HG02938 (cell line): ENCODE results near the gene LRCH4.
"Not testable (repeated sequence)": the region's sequence is repeated elsewhere in the genome, so short reads cannot be mapped to it uniquely, and the experiment has no call there.

Experiments
- ATAC-seq: cut with Tn5 transposase; IDR thresholded peaks from one replicate; pipeline ENCODE4 v1.9.1; 2021; ENCODE audit warnings: mild to moderate bottlenecking, moderate library complexity; ENCODE audit not compliant: unreplicated experiment

Gene LRCH4

DNA sequence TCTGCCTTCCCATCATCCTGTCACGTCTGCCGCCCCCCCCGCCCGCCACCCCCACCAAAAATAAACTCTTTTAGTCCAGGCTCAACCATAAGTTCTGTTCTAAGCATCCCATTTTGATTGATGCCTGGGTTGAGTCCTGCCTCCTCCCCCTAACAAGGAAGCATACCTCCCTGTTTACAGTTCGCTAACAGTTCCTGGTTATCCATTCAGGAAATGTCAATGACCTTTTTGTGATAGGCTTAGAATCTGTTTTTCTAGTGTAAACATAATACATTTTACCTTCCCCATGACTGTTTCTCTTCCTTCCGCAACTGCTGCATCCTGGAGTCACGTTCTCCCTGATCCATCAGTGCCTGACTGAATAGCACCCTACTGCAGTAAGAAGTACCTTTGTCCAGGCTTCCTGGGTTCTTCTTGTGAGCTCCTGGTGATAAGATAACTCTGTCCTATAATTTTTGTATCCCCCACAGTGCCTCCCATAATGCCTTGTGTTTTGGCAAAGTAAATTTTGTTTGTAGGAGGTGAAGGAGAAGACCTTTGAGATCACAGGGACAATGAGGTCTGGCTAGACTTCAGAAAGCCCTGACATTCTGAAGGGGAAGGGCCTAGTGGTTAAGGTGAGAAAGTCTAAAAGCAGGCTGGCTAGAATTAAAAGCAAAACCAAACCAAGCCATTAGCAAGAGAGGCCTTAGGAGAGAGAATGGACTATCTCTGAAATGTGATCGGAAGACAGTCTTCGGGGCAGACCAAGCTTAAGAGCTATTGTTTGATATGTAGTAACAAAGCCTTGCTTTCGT lies 39.6 kb downstream of the LRCH4 start:
- ATAC-seq, result no peak

DNA sequence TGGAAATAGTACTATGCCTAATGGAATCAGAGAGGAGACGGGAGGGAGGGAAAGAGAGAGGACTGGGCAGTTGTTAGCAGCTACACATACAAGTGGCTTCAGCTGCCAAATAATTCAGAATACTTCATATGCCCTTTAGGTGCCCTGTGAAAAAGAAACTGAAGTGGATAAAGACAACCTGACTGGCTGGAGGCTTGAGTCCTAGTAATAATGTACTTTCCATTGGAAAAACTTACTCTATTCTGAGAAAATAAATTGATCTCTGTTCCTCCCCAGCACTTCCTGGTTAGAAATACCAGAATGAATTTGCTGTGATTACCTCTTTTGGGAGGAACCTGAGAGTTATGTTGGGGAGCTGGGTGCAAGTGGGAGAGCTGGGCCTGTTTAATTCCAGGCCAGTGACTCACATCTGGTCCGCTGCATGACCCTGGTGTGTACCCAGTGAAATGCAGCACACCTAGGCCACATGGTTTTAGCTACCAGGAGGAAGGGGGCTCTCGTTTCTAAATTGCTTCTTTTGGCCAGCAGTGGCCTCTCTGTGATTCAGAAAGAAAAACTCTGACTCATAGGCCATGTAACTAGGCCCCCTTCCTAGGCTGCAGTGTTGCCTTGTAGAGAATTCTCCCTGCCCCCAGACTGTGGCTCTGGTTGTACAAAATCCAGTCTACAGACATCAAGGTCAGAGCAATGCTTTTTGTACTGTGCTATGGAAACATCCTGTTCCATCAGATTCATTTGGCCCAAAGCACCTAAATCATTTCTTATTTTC lies 40.4 kb downstream of the LRCH4 start:
- ATAC-seq, result no peak

DNA sequence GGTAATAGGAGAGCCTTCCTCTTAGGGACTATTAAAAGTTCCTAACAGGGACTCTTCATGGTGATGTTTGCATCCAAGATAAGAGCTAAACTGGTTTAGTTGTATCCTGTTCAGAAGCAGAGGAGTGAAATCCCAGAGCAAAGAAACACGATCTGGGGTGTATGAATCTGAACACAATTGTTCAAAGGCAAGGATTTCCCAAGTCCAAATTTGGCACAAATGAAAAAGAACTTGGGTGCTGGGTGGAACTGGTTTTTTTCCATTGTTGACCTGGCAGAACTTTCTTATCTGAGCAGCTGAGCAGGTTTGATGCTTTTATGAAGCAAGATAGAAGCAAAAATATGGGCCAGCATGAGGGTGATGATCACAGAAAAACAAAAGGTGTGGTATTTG lies 41.0 kb downstream of the LRCH4 start:
- ATAC-seq, result no peak

DNA sequence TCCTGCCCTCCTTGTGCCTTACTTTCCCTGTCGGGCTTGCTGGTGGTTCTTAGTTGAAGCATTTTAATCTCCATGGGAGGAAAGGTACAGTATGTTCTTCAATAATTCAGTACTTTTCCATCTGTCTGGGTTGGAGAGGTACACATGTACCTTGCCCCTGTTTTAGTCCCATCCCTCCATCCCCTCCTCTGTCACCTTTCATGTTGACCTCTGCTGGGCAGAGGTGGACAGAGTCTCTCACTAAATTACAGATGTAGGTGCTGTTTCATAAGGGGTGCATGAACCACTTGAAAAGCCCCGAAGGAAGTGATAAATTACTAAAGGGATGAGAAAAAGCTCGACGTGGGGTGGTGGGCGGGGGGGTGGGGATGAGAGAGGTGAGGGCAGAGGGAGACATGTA lies 41.5 kb downstream of the LRCH4 start:
- ATAC-seq, result no peak

DNA sequence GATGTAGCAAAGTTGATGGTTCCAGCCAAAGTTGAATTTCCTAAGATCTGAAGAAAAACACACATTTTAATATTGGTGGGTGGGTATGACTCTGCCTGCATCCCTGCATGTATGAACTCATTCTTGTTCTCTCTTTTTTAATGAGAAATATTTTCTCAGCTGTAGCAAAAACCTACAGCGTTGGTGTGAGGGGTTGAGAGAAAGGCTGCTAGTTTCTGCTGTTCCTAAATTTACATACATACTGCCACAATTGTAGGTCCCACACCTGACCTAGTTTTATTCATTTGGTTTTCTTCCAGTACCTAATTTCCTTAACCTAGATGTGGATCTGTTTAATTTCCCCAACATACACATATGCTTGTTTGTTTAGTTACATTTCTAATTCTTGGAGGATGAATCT lies 42.3 kb downstream of the LRCH4 start:
- no peak for ATAC-seq

DNA sequence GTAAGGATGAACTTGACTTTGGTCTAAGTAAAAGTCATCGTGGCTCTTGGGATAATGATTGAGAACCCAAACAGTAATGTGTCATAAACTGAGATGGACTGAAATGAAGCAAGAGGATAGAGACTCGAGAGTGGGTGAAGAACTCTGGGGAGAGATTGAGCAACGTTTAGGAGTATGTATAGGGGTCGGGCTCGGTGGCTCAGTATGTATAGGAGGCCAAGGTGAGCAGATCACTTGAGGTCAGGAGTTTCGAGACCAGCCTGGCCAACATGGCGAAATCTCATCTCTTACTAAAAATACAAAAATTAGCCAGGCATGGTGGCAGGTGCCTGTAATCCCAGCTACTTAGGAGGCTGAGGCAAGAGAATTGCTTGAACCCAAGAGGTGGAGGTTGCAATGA lies 44.6 kb downstream of the LRCH4 start:
- ATAC-seq, result not testable (repeated sequence)

DNA sequence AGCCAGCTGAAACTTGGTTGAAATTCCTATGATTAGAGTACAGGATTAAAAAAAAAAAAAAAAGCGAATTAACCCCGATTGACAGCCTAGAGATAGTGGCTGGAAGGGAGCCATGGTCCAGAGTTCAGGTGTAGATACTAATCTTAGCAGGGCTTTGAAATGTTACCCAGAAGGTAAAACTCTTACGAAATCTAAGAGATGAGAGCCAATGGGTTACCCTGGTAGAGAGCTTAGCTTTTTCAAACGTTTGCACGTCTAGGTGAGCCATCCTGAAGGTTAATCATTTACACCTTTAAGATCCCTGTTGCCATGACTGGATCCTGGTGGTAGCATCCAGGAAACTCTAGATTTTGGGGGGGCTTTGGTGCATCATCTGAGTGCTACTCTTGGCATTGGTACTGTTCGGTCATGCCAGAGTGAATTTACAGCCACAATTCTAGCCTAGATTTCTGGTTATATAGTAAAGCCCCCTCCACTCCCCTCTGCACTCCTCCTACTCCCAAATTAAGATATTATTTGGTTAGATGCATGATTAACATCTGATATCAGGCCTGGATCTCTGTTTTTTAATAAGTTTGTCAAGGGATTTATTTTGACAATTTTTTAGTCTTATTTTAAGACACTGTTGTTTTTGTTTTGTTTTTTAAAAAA lies 45.7 kb downstream of the LRCH4 start:
- no peak for ATAC-seq

DNA sequence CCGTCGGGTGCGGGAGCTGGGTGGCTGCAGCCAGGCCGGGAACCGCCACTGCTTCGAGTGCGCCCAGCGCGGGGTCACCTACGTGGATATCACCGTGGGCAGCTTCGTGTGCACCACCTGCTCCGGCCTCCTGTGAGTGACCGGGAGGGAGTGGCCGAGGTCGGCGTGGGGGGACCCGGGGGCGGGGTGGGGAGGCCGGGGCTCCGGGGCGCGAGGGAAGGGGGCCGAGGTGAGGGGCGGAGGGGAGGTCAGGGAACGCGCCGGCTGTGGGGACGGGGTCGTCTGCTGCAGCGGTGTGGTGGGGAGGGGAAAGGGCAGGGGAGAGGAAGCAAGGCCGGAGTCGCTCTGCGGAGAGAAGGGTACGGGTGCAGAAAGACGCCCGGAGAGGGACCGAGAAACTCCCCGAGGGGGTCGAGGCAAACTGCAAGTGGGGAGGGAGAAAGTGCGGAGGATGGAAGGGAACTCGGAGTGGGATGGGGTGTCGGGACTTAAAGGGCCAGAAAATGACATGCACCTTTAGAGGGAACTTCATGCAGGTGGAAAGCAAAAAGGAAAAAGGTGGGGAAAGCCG lies 46.4 kb downstream of the LRCH4 start:
- no peak for ATAC-seq

DNA sequence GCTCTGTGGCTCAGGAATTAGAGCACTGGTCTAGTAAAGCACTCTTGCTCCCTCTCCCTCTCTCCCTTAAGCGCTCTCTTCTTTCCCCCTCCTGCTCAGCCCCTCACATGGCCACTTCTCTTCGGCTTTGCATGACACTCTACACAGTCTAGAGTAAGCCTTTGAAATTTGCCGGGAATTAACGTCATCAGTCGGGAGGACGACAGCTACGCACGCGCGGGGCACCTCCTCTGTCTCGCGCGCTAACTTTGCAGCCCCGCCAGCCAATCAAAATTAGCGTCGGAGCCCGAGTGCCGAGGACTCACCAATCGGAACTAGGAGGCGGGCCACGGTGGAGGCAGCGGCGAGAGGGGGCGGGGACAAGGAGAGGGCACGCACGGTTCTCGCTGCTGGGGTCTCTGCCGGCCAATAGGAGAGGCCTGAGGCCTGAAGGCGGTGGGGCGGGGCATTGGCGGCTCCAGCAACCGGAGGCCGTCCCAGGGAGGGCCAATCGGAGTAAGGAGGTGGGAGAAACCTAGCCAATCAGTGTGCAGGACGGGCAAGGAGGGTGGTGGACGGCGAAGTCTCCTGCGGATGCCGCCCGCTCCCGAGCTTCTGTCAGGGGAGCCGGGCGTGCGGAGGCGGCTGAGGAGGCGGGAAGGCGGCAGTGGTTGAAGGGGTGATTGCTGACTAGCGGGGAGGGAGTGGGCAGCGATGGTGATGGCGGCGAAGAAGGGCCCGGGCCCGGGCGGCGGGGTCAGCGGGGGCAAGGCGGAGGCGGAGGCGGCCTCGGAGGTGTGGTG lies 47.1 kb downstream of the LRCH4 start, which contains the start of gene AGFG2:
Gene AGFG2, plus strand, starts transcription at position 550 of the 782 bp plus-strand sequence. Its CDS starts 144 bp downstream, at position 694.
- peak; percentile 90 for ATAC-seq

DNA sequence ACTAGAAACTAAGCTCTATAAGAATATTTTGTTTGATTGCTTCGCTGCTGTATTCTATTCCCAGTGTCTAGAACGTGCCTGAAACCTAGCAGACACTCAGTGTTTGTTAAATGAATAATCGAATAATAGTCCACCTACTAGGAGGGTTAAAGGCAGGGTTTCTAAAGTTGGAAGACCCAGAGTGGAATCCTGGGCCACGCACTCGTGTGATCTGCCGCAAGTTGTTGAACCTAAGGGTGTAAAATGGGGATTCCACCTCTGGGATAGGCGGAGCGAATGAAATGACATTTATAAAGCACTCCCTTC lies 47.6 kb downstream of the LRCH4 start:
- no peak for ATAC-seq

DNA sequence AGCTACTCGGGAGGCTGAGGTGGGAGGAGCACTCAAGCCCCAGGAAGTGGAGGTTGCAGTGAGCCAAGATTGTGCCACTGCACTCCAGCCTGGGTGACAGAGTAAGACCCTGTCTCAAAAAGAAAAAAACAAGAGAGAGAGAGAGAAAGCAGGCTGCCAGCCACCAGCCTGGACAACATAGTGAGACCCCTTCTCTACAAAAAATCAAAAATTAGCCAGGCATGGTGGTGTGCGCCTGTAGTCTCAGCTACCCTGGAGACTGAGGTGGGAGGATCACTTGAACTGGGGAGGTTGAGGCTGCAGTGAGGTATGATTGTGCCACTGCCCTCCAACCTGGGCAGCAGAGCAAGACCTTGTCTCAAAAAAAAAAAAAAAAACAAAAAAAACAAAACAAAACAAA lies 49.2 kb downstream of the LRCH4 start:
- not testable (repeated sequence) for ATAC-seq

DNA sequence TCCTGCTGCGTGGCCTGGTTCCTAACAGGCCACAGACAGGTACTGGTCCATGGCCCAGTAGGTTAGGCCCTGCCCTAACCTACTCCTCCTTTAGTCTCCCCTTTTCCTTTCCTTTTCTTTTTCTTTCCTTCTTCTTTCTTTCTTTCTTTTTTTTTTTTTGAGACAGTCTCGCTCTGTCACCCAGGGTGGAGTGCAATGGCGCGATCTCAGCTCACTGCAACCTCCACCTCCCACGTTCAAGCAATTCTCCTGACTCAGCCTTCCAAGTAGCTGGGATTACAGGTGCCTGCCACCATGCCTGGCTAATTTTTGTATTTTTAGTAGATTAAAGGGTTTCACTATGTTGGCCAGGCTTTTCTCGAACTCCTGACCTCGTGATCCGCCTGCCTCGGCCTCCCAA lies 49.9 kb downstream of the LRCH4 start:
- ATAC-seq, result not testable (repeated sequence)

DNA sequence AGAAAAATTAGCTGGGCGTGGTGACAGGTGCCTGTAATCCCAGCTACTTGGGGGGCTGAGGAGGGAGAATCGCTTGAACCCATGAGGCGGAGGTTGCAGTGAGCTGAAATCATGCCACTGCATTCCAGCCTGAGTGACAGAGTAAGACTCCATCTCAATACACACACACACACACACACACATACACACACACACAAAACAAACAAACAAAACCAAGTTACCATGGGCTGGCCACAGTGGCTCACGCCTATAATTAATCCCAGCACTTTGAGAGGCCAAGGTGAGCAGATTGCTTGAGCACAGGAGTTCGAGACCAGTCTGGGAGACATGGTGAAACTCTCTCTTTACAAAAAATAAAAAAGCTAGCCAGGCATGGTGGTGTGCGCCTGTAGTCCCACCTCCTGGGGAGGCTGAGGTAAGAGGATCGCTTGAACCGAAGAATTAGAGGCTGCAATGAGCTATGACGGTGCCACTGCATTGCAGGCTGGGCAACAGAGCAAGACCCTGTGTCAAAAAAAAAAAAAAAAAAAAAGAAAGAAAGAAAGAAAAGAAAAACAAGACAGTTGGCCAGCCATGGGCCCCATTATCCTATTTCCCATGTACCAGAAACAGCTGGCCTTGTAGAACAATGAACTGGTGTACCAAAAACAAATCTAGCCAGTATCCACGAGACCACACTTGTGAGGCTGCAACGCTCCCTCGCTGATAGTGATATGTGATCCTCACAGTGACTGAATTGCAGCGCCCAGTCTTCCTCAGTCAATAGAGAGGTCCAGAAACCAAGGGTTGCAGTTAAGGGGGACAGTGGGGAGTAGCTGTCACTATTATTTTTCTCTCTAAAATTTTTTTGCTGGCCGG lies 53.5 kb downstream of the LRCH4 start:
- ATAC-seq, result no peak

DNA sequence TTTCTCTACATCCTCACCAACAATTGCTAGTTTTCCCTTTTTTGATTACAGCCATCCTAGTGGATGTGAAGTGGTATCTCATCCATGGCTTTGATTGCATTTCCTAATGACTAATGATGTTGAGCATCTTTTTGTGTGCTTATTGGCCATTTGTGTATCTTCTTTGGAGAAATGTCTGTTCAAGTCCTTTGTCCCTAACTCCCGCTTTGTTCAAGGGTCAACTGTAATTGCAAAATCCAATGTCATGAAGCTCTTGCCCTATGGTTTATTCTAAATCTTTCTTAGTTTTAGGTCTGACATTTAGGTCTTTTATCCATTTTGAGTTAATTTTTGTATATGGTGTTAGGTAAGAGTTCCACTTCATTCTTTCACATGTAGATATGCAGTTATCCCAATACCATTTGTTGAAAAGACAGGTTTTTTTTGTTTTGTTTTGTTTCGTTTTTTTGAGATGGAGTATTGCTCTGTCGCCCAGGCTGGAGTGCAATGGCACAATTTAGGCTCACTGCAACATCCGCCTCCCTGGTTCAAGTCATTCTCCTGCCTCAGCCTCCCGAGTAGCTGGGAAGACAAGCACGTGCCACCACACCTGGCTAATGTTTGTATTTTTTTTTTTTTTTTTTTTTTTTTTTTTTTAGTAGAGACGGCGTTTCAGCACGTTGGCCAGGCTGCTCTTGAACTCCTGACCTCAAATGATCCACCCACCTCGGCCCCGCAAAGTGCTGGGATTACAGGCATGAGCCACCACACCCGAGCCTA lies 57.6 kb downstream of the LRCH4 start:
- not testable (repeated sequence) for ATAC-seq
